BJ (cell line): ENCODE data around the gene KRT15. TPM values are rescaled to one million over a fixed set of nuclear protein-coding genes. Genes with fewer than 3 reads are reported as not detected.

Source experiments
- CTCF ChIA-PET: fragments of 350-600 bp; formaldehyde crosslinking; extraction: SDS; loops from one replicate; lab custom pipeline; 2021; ENCODE audit warnings: antibody characterized with exemption, inconsistent platforms; lab: Yijun Ruan, JAX
- POLR2A ChIA-PET: fragments of 300-600 bp; sonication (Branson Sonifier 250); formaldehyde crosslinking; extraction: SDS; loops from one replicate; lab custom pipeline; 2021; ENCODE audit warnings: antibody characterized with exemption; lab: Charles Lee
- DNase-seq: peaks from one replicate; pipeline ENCODE4 v3.0.0-alpha.2; 2011; ENCODE audit warnings: low read depth
- H3K27me3 ChIP-seq: 2 replicates; pipeline ENCODE4 v1.6.0; 2011; ENCODE audit warnings: low read length; ENCODE audit not compliant: control insufficient read depth, insufficient read depth
- H3K36me3 ChIP-seq: 2 replicates; pipeline ENCODE4 v1.5.1; 2011; ENCODE audit warnings: low read length; ENCODE audit not compliant: control insufficient read depth, insufficient read depth
- H3K4me3 ChIP-seq: 2 replicates; pipeline ENCODE4 v1.5.1; 2011; ENCODE audit warnings: low read depth, mild to moderate bottlenecking, control low read depth, low read length
- polyA plus RNA-seq: library from polyadenylated mRNA; depleted of rRNA; stranded (reverse); fragments of >200 nt; gene quantifications from 2 replicates; pipeline ENCODE4 v1.2.3, GENCODE V29; 2011; rRNA removed
- small RNA-seq: library from RNA; depleted of rRNA; stranded (forward); fragments of <200 nt; gene quantifications from one replicate; pipeline ENCODE3, GENCODE V24; 2012; ENCODE audit warnings: low replicate concordance, low read depth; ENCODE audit not compliant: insufficient read length
- TF ChIP-seq, protein P1 (sequence below): IDR thresholded peaks from 2 replicates; pipeline ENCODE4 v1.5.1; 2011; ENCODE audit warnings: low read depth, mild to moderate bottlenecking, control low read depth, inconsistent platforms, low read length, moderate library complexity; ENCODE audit not compliant: insufficient read depth

KRT15 gene
- polyA plus RNA-seq, 1 experiment: 2.7 TPM

DNA sequence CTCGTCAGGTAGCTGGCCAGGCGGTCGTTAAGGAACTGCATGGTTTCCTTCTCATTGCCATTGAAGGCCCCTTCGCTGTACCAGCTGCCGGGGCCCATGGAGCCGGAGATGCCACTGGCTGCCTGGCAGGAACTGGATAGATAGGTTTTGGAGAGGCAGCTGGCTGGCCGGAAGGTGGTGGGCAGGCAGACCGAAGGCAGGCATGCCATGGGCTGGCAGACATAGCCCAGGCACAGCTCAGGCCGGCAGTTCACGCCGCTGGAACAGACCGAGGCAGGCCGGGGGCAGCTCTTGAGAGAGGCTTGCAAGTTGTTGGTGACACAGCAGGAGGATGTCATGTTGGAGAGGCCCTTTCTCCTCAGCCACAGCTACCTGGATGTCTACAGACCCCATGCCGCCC lies 51.7 kb downstream of the KRT15 start, which contains the start of gene KRT32:
KRT32 (minus strand) TSS at position 399 of the 400 bp plus-strand sequence; CDS start at position 338, 61 bp downstream.
- no peak for DNase-seq
- Histone ChIP-seq H3K4me3 (no peak within 1 kb of the TSS), H3K27me3 (no peaks in the 10 kb centered on the region), H3K36me3 (no peaks in the 10 kb centered on the region)
- ChIA-PET CTCF (interaction anchor here (0.6 to 0.9 kb wide), 2 partner anchors 26 to 82 kb away, joined by 3 to 4 read pairs; no protein-coding TSS in a partner anchor), POLR2A (no interaction called here)
- TF ChIP-seq, protein P1, sequence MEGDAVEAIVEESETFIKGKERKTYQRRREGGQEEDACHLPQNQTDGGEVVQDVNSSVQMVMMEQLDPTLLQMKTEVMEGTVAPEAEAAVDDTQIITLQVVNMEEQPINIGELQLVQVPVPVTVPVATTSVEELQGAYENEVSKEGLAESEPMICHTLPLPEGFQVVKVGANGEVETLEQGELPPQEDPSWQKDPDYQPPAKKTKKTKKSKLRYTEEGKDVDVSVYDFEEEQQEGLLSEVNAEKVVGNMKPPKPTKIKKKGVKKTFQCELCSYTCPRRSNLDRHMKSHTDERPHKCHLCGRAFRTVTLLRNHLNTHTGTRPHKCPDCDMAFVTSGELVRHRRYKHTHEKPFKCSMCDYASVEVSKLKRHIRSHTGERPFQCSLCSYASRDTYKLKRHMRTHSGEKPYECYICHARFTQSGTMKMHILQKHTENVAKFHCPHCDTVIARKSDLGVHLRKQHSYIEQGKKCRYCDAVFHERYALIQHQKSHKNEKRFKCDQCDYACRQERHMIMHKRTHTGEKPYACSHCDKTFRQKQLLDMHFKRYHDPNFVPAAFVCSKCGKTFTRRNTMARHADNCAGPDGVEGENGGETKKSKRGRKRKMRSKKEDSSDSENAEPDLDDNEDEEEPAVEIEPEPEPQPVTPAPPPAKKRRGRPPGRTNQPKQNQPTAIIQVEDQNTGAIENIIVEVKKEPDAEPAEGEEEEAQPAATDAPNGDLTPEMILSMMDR: no peak

DNA sequence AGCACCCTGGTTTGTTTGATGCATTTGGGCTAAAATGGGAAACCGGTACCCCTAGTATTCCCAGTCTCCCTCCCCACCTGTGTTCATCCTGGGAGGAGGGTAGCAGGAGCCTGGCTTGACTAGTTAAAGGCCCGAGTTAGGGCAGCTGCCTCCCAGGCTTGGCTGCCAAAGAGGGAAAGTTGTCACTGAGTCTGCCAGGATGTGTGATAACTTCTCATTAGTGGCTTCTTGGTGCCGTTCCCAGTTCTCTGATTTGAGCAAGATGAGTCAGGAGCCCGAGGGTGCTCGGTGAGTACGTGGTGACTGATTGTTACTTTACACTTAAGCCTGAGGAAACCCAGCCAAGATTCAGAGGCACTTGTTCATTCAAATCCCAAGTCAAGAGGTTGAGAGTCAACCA lies 54.0 kb downstream of the KRT15 start:
- ChIA-PET POLR2A (interaction anchor here (0.5 to 0.6 kb wide), 2 partner anchors 18 to 55 kb away, joined by 5 to 10 read pairs; no protein-coding TSS in a partner anchor), CTCF (interaction anchor here (0.7 kb wide), 1 partner anchor 11 kb away, joined by 3 read pairs; no protein-coding TSS in a partner anchor)
- peak; percentile 88 for DNase-seq
- no peaks in the 10 kb centered on the region for H3K27me3 ChIP-seq
- no peaks in the 10 kb centered on the region for H3K36me3 ChIP-seq
- TF ChIP-seq, protein P1: no peak
- no peak overlapping the region for H3K4me3 ChIP-seq

DNA sequence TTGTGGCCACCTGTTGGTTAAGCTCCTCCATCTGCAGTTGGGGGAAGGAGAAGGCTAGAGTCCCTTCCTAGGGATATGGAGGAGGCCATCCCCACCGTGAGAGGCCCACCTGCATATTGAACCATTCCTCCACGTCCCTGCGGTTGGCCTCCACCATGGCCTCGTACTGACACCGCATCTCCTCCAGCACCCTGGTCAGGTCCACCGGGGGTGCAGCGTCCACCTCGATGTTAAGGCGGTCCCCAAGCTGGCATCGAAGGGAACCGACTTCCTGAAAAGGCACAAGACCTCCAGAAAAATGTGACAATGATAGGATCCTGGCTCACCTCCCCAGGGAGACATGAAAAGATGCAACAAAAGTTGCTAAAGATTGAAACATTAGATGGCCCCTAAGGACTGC lies 54.5 kb downstream of the KRT15 start:
- ChIA-PET POLR2A (interaction anchor here (0.5 to 0.6 kb wide), 2 partner anchors 17 to 54 kb away, joined by 5 to 10 read pairs; no protein-coding TSS in a partner anchor), CTCF (no interaction called here)
- DNase-seq: no peak
- Histone ChIP-seq H3K36me3 (no peaks in the 10 kb centered on the region), H3K4me3 (no peak overlapping the region), H3K27me3 (no peaks in the 10 kb centered on the region)
- TF ChIP-seq, protein P1: no peak

GRCh38 chr17:41463746-41464145 lies 54.9 kb downstream of the KRT15 start:
- DNase-seq: no peak
- CTCF ChIA-PET: no interaction called here
- TF ChIP-seq, protein P1: no peak
- POLR2A ChIA-PET: no interaction called here
- Histone ChIP-seq H3K36me3 (no peaks in the 10 kb centered on the region), H3K4me3 (no peak overlapping the region), H3K27me3 (no peaks in the 10 kb centered on the region)

Small RNAs within 50 kb of the gene (small RNA-seq; reads per million reads assigned to genes)
- not detected for gene RNU2-32P

Other genes starting within 250 kb of the KRT15 start
- not detected in 2 replicates for gene KRTAP9-7, start 243.2 kb downstream of the KRT15 start, polyA plus RNA-seq
- not detected in 2 replicates for gene KRTAP29-1, start 216.0 kb downstream of the KRT15 start, polyA plus RNA-seq
- not detected in 2 replicates for gene KRTAP16-1, start 209.6 kb downstream of the KRT15 start, polyA plus RNA-seq
- gene KRTAP17-1, start 203.2 kb downstream of the KRT15 start, polyA plus RNA-seq: not detected in 2 replicates
- gene KRT33A, start 168.1 kb downstream of the KRT15 start, polyA plus RNA-seq: not detected in 2 replicates
- 1.2 and 1.8 TPM in 2 replicates for gene KRT33B, start 149.1 kb downstream of the KRT15 start, polyA plus RNA-seq
- 151 and 156 TPM in 2 replicates for gene KRT34, start 136.6 kb downstream of the KRT15 start, polyA plus RNA-seq
- 0.11 TPM in 1 of 2 replicates, not detected in the other for gene KRT31, start 121.3 kb downstream of the KRT15 start, polyA plus RNA-seq
- gene KRT37, start 94.3 kb downstream of the KRT15 start, polyA plus RNA-seq: not detected in 2 replicates
- gene KRT38, start 77.9 kb downstream of the KRT15 start, polyA plus RNA-seq: 0.72 and 0.98 TPM in 2 replicates
- gene KRT32, start 51.5 kb downstream of the KRT15 start, polyA plus RNA-seq: 0.38 and 0.40 TPM in 2 replicates
- gene KRT35, start 37.7 kb downstream of the KRT15 start, polyA plus RNA-seq: not detected in 2 replicates
- gene KRT36, start 29.0 kb downstream of the KRT15 start, polyA plus RNA-seq: 0.04 TPM in 2 replicates
- 0.17 and 0.27 TPM in 2 replicates for gene KRT13, start 13.3 kb downstream of the KRT15 start, polyA plus RNA-seq
- gene KRT19, start 9.4 kb upstream of the KRT15 start, polyA plus RNA-seq: 182 and 230 TPM in 2 replicates
- 0.04 TPM in 1 of 2 replicates, not detected in the other for gene KRT9, start 53.2 kb upstream of the KRT15 start, polyA plus RNA-seq
- gene KRT14, start 68.0 kb upstream of the KRT15 start, polyA plus RNA-seq: 0.06 and 0.11 TPM in 2 replicates
- 1.6 and 1.8 TPM in 2 replicates for gene KRT16, start 93.9 kb upstream of the KRT15 start, polyA plus RNA-seq
- gene KRT17, start 105.7 kb upstream of the KRT15 start, polyA plus RNA-seq: 25.2 and 34.7 TPM in 2 replicates
- 251 and 479 TPM in 2 replicates for gene EIF1, start 170.0 kb upstream of the KRT15 start, polyA plus RNA-seq
- not detected in 2 replicates for gene GAST, start 193.4 kb upstream of the KRT15 start, polyA plus RNA-seq
- 0.05 and 0.10 TPM in 2 replicates for gene HAP1, start 215.8 kb upstream of the KRT15 start, polyA plus RNA-seq